HAP-1 (cell line): ENCODE results near the gene CRLF1.

Experiments
- DNase-seq, 2 experiments: peaks; one replicate each; pipeline ENCODE4 v3.0.0-alpha.2; 2016 to 2020; ENCODE audit warnings: low spot score in 2 of 2
- H3K27me3 ChIP-seq: fragments of 250-450 bp; sonication (Bioruptor Pico); 2 replicates; pipeline ENCODE4 v1.5.1; 2020; ENCODE audit warnings: low read depth, mild to moderate bottlenecking, moderate library complexity
- H3K36me3 ChIP-seq: fragments of 250-450 bp; sonication (Bioruptor Pico); replicated peaks from 2 replicates; pipeline ENCODE4 v1.5.1; 2020; ENCODE audit warnings: mild to moderate bottlenecking
- H3K4me1 ChIP-seq: fragments of 250-450 bp; sonication (Bioruptor Pico); 2 replicates; pipeline ENCODE4 v1.5.1; 2020; ENCODE audit warnings: mild to moderate bottlenecking
- H3K4me3 ChIP-seq: fragments of 250-450 bp; sonication (Bioruptor Pico); 2 replicates; pipeline ENCODE4 v1.5.1; 2020; ENCODE audit warnings: mild to moderate bottlenecking, moderate library complexity
- H3K9me3 ChIP-seq: fragments of 250-450 bp; sonication (Bioruptor Pico); 2 replicates; pipeline ENCODE4 v1.5.1; 2020; ENCODE audit warnings: mild to moderate bottlenecking, moderate library complexity
- in situ Hi-C: fragments of 300-500 bp; cut with MboI; formaldehyde crosslinking; loops from 3 replicates; pipeline ENCODE4 v1.14.3; 2020; ENCODE audit warnings: low sequenced_read_pairs, inconsistent platforms, mixed read lengths

The CRLF1 gene

GRCh38 chr19:18606281-18607225 is at the start of gene CRLF1:
Gene CRLF1 (minus strand): TSS chr19:18606799. CDS start chr19:18606656, 143 bp downstream.
- H3K9me3 ChIP-seq = no peaks in the 10 kb centered on the region
- DNase-seq = no peak
- H3K4me1 ChIP-seq = peaks cover under 1% of the 10 kb centered on the region; the same call in 1 of the 2 replicates
- peaks cover 61% of the 10 kb centered on the region for H3K27me3 ChIP-seq
- H3K4me3 ChIP-seq = peak within 1 kb of the TSS; percentile 27
- in situ Hi-C loops = no loop called here
- no peaks in the 10 kb centered on the region for H3K36me3 ChIP-seq

GRCh38 chr19:18655173-18655844 is 48.7 kb upstream of the CRLF1 start:
- Histone ChIP-seq H3K4me3 (no peak overlapping the region), H3K27me3 (no peaks in the 10 kb centered on the region), H3K4me1 (no peaks in the 10 kb centered on the region; the same call in 1 of the 2 replicates), H3K9me3 (no peaks in the 10 kb centered on the region), H3K36me3 (no peaks in the 10 kb centered on the region)
- in situ Hi-C loops = no loop called here
- no peak for DNase-seq

- no peak for DNase-seq
- Histone ChIP-seq H3K9me3 (no peaks in the 10 kb centered on the region), H3K27me3 (no peaks in the 10 kb centered on the region), H3K4me3 (no peak overlapping the region), H3K36me3 (no peaks in the 10 kb centered on the region), H3K4me1 (no peaks in the 10 kb centered on the region; the same call in 1 of the 2 replicates)
- in situ Hi-C loops = no loop called here
Measured at GRCh38 chr19:18654469-18654868, 47.9 kb upstream of the CRLF1 start.

DNA sequence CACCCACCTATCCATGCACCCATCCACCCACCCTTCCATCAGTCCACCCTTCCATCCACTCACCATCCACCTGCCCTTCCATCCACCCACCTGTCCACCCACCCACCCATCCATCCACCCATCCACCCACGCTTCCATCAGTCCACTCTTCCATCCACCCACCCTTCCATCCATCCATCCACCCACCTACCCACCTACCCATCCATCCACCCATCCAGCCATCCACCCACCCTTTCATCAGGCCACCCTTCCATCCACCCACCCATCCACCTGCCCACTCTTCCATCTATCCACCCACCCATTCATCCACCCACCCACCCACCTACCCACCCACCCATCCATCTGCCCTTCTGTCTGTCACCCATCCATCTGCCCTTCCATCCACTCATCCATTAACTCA is 47.3 kb upstream of the CRLF1 start:
- H3K9me3 ChIP-seq = no peaks in the 10 kb centered on the region
- no peaks in the 10 kb centered on the region for H3K27me3 ChIP-seq
- no peak for DNase-seq
- H3K4me1 ChIP-seq = no peaks in the 10 kb centered on the region; the same call in 1 of the 2 replicates
- no peaks in the 10 kb centered on the region for H3K36me3 ChIP-seq
- H3K4me3 ChIP-seq = no peak overlapping the region
- in situ Hi-C loops = no loop called here

DNA sequence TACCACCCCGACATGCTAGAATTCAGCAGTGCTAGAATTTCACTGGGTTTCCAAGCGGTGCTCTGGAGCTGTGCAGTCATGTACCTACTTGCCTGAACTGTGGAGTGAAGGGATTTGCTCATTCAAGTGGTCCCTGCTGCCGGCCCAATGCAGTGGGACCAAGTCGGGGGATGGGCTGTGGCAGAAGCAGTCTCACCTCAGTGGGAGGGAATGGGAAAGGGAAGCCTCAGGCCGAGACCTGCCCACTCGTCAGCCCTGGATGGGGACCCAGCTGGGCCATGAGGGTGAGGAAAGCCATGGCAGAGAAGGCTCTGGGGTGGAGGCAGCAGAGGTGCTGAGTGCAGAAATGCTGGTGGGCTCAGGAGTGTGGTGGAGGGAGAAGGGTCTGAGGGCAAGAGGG is 45.1 kb upstream of the CRLF1 start:
- H3K9me3 ChIP-seq = no peaks in the 10 kb centered on the region
- in situ Hi-C loops = no loop called here
- no peak overlapping the region for H3K4me3 ChIP-seq
- DNase-seq = no peak
- no peaks in the 10 kb centered on the region for H3K4me1 ChIP-seq
- H3K36me3 ChIP-seq = no peaks in the 10 kb centered on the region
- no peaks in the 10 kb centered on the region for H3K27me3 ChIP-seq

DNA sequence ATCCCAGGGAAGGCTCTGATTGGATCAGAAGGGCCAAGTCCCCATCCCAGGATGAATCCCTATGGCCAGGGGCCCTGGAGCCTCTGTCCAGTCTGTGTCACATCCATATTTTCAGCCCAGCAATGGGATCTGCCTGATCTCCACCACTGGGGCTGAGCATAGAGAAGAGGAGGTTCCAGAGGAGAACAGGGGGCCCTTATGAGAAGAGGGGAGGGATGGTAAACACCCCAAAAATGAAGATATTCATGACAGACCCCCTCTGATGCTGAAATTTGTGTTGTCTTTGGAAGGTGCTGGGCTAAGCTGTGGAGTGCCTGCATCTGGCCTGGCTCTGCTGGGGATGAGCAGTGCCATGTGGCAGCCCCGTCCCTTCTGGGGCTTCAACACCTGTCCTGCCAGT is 44.7 kb upstream of the CRLF1 start:
- no peaks in the 10 kb centered on the region for H3K27me3 ChIP-seq
- in situ Hi-C loops = no loop called here
- no peaks in the 10 kb centered on the region for H3K36me3 ChIP-seq
- H3K9me3 ChIP-seq = no peaks in the 10 kb centered on the region
- H3K4me1 ChIP-seq = no peaks in the 10 kb centered on the region
- no peak overlapping the region for H3K4me3 ChIP-seq
- no peak for DNase-seq

GRCh38 chr19:18650468-18651041 is 44.0 kb upstream of the CRLF1 start:
- H3K27me3 ChIP-seq = no peaks in the 10 kb centered on the region
- DNase-seq = no peak
- no peaks in the 10 kb centered on the region for H3K4me1 ChIP-seq
- no peaks in the 10 kb centered on the region for H3K9me3 ChIP-seq
- no peak overlapping the region for H3K4me3 ChIP-seq
- in situ Hi-C loops = no loop called here
- H3K36me3 ChIP-seq = no peaks in the 10 kb centered on the region

GRCh38 chr19:18650021-18650390 is 43.4 kb upstream of the CRLF1 start:
- no peak for DNase-seq
- Histone ChIP-seq H3K36me3 (no peaks in the 10 kb centered on the region), H3K27me3 (no peaks in the 10 kb centered on the region), H3K4me3 (no peak overlapping the region), H3K9me3 (no peaks in the 10 kb centered on the region), H3K4me1 (no peaks in the 10 kb centered on the region)
- in situ Hi-C loops = no loop called here

DNA sequence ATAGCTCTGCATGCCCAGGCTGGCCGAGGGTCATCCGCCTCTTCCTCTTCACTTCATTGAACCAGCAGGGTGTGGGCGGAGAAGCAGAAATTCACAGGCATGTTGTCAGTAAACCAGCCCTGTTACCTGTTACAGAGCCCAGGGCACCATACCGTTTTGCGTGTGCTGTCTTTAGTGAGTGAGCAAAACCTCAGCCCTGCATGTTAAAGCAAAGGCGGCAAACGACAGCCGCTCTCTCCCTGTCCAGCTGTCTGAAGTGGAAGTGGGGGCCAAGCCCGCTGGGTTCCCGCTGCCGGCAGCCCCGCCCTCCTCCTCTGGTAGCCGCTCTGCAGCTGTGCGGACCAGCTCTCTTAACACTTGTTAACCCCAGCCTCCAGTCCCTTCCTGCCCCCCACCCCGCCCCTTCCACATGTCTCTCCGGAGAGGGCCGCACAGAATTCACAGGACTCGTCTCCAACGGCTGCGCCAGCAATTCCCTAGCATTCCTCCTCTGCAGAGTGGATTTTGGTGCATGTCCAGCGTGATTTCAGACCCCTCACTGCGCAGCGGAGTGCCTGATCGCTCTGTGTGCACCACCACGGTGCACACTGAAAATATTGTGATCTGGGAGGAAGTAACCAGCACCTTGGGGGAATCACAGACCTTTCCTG is 42.9 kb upstream of the CRLF1 start:
- H3K4me3 ChIP-seq = no peak overlapping the region

GRCh38 chr19:18648973-18649315 is 42.3 kb upstream of the CRLF1 start:
- H3K4me3 ChIP-seq = no peak overlapping the region
- H3K27me3 ChIP-seq = no peaks in the 10 kb centered on the region
- no peak for DNase-seq
- no peaks in the 10 kb centered on the region for H3K9me3 ChIP-seq
- in situ Hi-C loops = no loop called here
- no peaks in the 10 kb centered on the region for H3K36me3 ChIP-seq
- H3K4me1 ChIP-seq = no peaks in the 10 kb centered on the region

More for the DNA sequence above, 42.9 kb upstream of the CRLF1 start:
- Histone ChIP-seq H3K9me3 (no peaks in the 10 kb centered on the region), H3K36me3 (no peaks in the 10 kb centered on the region), H3K4me1 (no peaks in the 10 kb centered on the region), H3K27me3 (no peaks in the 10 kb centered on the region)
- in situ Hi-C loops = no loop called here
- no peak for DNase-seq

DNA sequence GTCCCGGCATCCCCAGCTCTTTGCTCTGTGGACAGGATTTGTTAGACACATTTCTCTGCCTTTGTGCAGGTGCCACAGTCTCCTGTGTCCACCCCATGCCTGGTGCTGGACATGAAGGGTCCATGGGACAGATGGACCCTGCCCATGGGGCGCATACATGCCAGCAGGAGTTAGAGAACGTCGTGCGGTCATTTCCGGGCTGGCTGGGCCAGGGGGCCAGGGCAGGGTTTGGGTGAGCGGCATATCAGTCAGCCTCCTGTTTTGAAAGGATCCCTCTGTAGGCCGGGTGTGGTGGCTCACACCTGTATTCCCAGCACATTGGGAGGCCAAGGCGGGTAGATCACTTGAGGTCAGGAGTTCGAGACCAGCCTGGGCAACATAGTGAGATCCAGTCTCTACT is 41.2 kb upstream of the CRLF1 start:
- Histone ChIP-seq H3K4me1 (no peaks in the 10 kb centered on the region), H3K4me3 (no peak overlapping the region), H3K9me3 (no peaks in the 10 kb centered on the region), H3K27me3 (no peaks in the 10 kb centered on the region), H3K36me3 (no peaks in the 10 kb centered on the region)
- in situ Hi-C loops = no loop called here
- no peak for DNase-seq

- no peak overlapping the region for H3K4me3 ChIP-seq
- DNase-seq = no peak
- H3K9me3 ChIP-seq = no peaks in the 10 kb centered on the region
- H3K27me3 ChIP-seq = no peaks in the 10 kb centered on the region
- no peaks in the 10 kb centered on the region for H3K36me3 ChIP-seq
- in situ Hi-C loops = no loop called here
- H3K4me1 ChIP-seq = no peaks in the 10 kb centered on the region
Measured at GRCh38 chr19:18647371-18647767, 40.8 kb upstream of the CRLF1 start.

- DNase-seq = no peak
- Histone ChIP-seq H3K27me3 (no peaks in the 10 kb centered on the region), H3K36me3 (no peaks in the 10 kb centered on the region), H3K4me3 (no peak overlapping the region), H3K4me1 (no peaks in the 10 kb centered on the region), H3K9me3 (no peaks in the 10 kb centered on the region)
- in situ Hi-C loops = no loop called here
Measured at GRCh38 chr19:18646535-18647370, 40.2 kb upstream of the CRLF1 start.
